Aorta (tissue), 5 donors: ENCODE measurements around the gene CDS2. TPM values are rescaled to one million over a fixed set of nuclear protein-coding genes. Genes with fewer than 3 reads are reported as not detected.

Experiments
- ATAC-seq: fragments of 200-7000 bp; cut with Tn5 transposase; one replicate; pipeline ENCODE4 v1.9.1; 2022; ENCODE audit warnings: moderate library complexity; ENCODE audit not compliant: low FRiP score
- DNase-seq, 2 donors: peaks; one replicate each; pipeline ENCODE4 v3.0.0-alpha.2; 2020
- H3K27ac ChIP-seq, 2 donors: one replicate each; pipeline ENCODE4 v1.5.1; 2013; ENCODE audit warnings: low read length in 2 of 2, mild to moderate bottlenecking in 2 of 2, moderate library complexity in 2 of 2, control low read depth in 1 of 2, inconsistent platforms in 1 of 2, low read depth in 1 of 2
- H3K27me3 ChIP-seq, 2 donors: one replicate each; pipeline ENCODE4 v1.6.1; 2013; ENCODE audit warnings: control low read depth in 1 of 2, low read length in 1 of 2, mild to moderate bottlenecking in 1 of 2, moderate library complexity in 1 of 2; ENCODE audit not compliant: insufficient read depth in 2 of 2, control insufficient read depth in 1 of 2
- H3K36me3 ChIP-seq, 2 donors: one replicate each; pipeline ENCODE4 v1.6.1; 2013; ENCODE audit warnings: control low read depth in 1 of 2, low read length in 1 of 2, mild to moderate bottlenecking in 1 of 2; ENCODE audit not compliant: insufficient read depth in 2 of 2, control insufficient read depth in 1 of 2
- H3K4me1 ChIP-seq, 2 donors: one replicate each; pipeline ENCODE4 v1.6.1; 2013; ENCODE audit warnings: low read length in 2 of 2, control low read depth in 1 of 2, mild to moderate bottlenecking in 1 of 2, moderate library complexity in 1 of 2; ENCODE audit not compliant: insufficient read depth in 2 of 2, control insufficient read depth in 1 of 2
- H3K4me3 ChIP-seq, 2 donors: one replicate each; pipeline ENCODE4 v1.5.1; 2013; ENCODE audit warnings: low read length in 2 of 2, control low read depth in 1 of 2, mild to moderate bottlenecking in 1 of 2
- H3K9me3 ChIP-seq: one replicate; pipeline ENCODE4 v1.6.1; 2013; ENCODE audit warnings: mild to moderate bottlenecking, low read length; ENCODE audit not compliant: control insufficient read depth
- WGBS, 2 donors: extraction: QIAGEN DNeasy Blood & Tissue Kit; methylation state at CpG; one replicate each; pipeline ENCODE4 v1.1.7; 2013; 5-methylcytosine and 5-hydroxymethylcytosine counted together
- intact Hi-C, 2 donors: fragments of 100-400 bp; cut with DNase I; formaldehyde crosslinking; loops; one replicate each; pipeline versions ENCODE4 v1.14.2 to v1.15.0; 2022
- polyA plus RNA-seq, 2 donors: library from polyadenylated mRNA; stranded (reverse); fragments of 200-250 nt; gene quantifications; one replicate each; pipeline ENCODE4 v1.2.3, GENCODE V29; 2013
- total RNA-seq, 2 donors: library from RNA; stranded (reverse); fragmentation: NEBNext Ultra II Directional; extraction: Animal tissue kit (Norgen Biotek cat#: 25700); gene quantifications; one replicate each; pipeline ENCODE4 v1.2.1, GENCODE V29; 2021
- donor health status: healthy with polysubstance abuse.
- donor health status: Bipolar disorder and iron deficiency.
- donor health status: DM: no; HTN: no; CAD: no.
- donor health status: DM: no; HTN: no; CAD: no.
- donor health status: DM: yes; HTN: yes; CAD: no.

CDS2 gene
- total and polyA plus RNA-seq, 4 donors: 13.9 to 135 (median 50.0) TPM

DNA sequence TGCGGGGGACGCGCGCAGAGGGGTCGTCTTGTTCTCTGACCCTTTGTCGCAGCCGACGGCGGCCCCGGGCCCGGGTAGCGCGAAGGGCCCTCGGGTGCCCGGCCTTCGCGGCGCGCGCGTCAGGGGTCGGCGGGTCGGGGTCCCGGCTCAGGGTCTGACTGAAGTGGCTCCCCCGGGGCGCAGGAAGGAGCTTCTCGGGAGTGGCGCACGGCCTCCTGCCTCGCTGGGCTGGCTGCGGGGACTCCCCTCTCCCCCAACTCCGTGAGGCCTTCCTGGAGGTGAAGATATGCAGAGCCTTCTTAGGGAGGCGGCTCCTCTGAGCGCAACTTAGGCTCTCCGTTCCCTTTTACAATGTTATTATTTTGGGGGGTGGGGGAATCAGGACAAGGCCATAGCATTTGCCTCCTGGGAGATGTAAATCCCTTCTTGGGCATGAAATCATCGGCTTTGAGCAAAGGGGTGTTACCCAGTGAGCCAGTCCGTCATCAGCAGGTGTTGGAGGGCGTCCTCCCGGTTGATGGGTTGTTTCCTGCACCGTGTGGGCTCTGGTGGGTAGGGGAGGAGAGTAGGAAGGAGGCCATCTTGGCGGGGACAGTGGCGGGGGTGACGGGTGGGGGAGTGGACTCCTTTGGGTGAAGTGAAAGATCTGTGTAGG is 523 bp downstream of the CDS2 start:
- ATAC-seq (peak; percentile 31), DNase-seq (peak; percentile 80 to 86)
- Histone ChIP-seq H3K4me3 (peak overlapping the region; percentile 23 to 79), H3K27me3 (no peaks in the 10 kb centered on the region), H3K27ac (peak overlapping the region; percentile 83 to 92), H3K36me3 (no peaks in the 10 kb centered on the region), H3K4me1 (no peaks in the 10 kb centered on the region), H3K9me3 (no peaks in the 10 kb centered on the region)
- 0% methylated on average over 32 to 44 of the region's 44 CpGs for WGBS, 2 donors
- intact Hi-C loops: loop anchor here in 1 of 2 donors (5.0 kb wide), 1 partner anchor 65 kb away; no protein-coding TSS in a partner anchor

DNA sequence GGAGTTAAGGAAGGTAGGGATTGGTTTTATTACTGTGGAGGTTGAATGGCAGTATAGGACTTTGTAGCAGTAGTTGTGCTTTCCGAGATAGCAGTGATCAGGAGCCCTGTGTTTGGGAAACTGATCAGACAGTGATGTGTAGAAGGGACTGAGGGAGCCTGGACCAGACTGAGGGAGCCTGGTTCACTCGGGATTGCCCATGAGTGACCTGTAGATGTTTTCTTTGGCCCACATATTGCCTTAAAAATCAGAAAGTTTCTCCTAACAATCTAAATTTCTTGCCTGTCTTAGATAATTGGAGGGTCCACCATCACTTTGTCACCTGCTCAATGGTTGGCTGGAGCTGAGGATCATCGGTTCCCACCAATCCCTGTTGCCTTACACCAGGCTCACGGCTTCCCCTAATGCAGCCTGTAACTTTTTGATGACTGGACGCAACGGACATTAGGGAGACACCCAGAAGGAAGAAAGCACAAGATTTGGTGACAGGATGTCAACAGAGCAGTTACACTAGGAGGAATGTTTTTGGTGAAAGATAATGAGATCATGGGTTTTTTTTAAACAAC is 1.1 kb downstream of the CDS2 start:
- no peaks in the 10 kb centered on the region for H3K9me3 ChIP-seq
- H3K4me3 ChIP-seq: peak overlapping the region; percentile 23 to 79
- 2 to 3% methylated on average over 6 of the region's 6 CpGs for WGBS, 2 donors
- DNase-seq (no peak), ATAC-seq (no peak)
- peak overlapping the region; percentile 83 to 92 for H3K27ac ChIP-seq
- H3K27me3 ChIP-seq: no peaks in the 10 kb centered on the region
- intact Hi-C loops: loop anchor here in 1 of 2 donors (5.0 kb wide), 1 partner anchor 64 kb away; no protein-coding TSS in a partner anchor
- H3K4me1 ChIP-seq: no peaks in the 10 kb centered on the region
- no peaks in the 10 kb centered on the region for H3K36me3 ChIP-seq

DNA sequence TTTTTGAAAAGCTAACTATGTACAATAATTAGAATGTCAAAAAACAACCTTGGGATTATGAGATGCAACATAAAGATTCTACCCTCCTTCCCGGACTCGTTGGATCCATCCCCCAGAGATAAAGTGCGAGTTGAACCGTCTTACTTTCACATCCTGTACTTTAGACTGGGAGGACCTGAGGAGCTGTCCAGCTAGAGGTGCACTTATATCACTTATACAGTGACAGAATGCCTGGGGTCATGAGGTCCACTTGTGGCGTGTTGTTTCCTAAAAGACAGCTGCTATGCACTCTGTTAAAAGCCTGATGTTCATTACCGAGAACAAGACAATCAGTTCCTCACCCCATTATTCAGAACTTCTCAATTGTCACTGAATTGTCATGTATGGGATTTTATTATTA is 2.1 kb downstream of the CDS2 start:
- 34 to 39% methylated on average over 6 of the region's 6 CpGs for WGBS, 2 donors

DNA sequence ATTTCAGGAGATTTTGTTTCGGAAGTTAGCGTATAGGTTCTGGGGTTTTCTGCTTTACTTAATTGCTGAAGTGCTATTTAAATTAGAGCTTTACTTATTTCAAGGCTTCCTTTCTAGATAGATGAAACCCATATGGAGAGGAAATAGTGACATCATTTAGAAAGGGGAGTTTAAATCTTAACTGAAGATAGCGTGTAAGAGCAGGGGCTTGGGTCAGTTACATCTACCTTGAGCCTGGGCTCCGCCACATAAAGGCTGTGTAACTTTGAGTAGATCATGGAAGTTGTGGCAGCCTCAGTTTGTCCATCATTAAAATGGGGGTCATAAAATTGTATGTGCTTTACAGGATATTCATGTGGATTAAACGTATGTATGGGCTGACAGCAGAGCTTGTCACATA is 4.7 kb downstream of the CDS2 start:
- ATAC-seq (no peak), DNase-seq (no peak)
- WGBS, 2 donors: 29 to 35% methylated on average over 5 of the region's 5 CpGs
- H3K4me3 ChIP-seq: peak overlapping the region in 1 of 2 donors; percentile 36
- H3K9me3 ChIP-seq: no peaks in the 10 kb centered on the region
- H3K4me1 ChIP-seq: peaks cover 0 to 4% of the 10 kb centered on the region in 2 donors
- no peaks in the 10 kb centered on the region for H3K36me3 ChIP-seq
- H3K27ac ChIP-seq: peak overlapping the region; percentile 42 to 86
- intact Hi-C loops: loop anchor here in 1 of 2 donors (5.0 kb wide), 1 partner anchor 41 kb away; no protein-coding TSS in a partner anchor
- no peaks in the 10 kb centered on the region for H3K27me3 ChIP-seq

More for the DNA sequence above, 2.1 kb downstream of the CDS2 start:
- no peaks in the 10 kb centered on the region for H3K9me3 ChIP-seq
- intact Hi-C loops: loop anchor here in 1 of 2 donors (5.0 kb wide), 1 partner anchor 63 kb away; no protein-coding TSS in a partner anchor
- H3K27ac ChIP-seq: peak overlapping the region; percentile 1 to 38
- no peak for ATAC-seq
- no peaks in the 10 kb centered on the region for H3K27me3 ChIP-seq
- H3K4me1 ChIP-seq: no peaks in the 10 kb centered on the region
- no peaks in the 10 kb centered on the region for H3K36me3 ChIP-seq
- DNase-seq: no peak
- peak overlapping the region; percentile 23 to 79 for H3K4me3 ChIP-seq

DNA sequence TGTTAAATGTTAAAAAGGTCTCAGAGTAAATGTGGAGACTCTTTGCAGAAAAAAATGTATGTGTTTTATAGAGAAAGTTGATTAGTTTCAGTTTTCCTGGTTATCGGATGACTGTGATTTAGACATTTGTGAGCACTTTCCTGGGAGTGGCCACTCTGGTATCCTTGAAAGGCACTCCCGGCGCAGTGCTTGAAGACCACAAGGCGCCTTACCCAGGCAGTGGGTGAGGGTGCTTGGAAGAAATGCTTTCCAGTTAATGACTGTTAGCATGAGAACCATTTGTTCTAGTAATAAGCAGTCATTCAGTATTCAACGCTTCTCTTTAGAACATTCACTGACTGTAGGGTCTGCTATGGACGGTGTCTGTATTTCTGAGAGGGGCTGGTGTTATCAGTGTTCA is 7.2 kb downstream of the CDS2 start:
- 94 to 95% methylated on average over 6 of the region's 6 CpGs for WGBS, 2 donors
- Histone ChIP-seq H3K36me3 (no peaks in the 10 kb centered on the region), H3K4me3 (no peak overlapping the region), H3K27me3 (no peaks in the 10 kb centered on the region), H3K9me3 (no peaks in the 10 kb centered on the region), H3K27ac (peak overlapping the region in 1 of 2 donors; percentile 8), H3K4me1 (peaks cover 0 to 7% of the 10 kb centered on the region in 2 donors)
- intact Hi-C loops: loop anchor here in 1 of 2 donors (5.0 kb wide), 1 partner anchor 38 kb away; no protein-coding TSS in a partner anchor
- DNase-seq: no peak
- no peak for ATAC-seq

DNA sequence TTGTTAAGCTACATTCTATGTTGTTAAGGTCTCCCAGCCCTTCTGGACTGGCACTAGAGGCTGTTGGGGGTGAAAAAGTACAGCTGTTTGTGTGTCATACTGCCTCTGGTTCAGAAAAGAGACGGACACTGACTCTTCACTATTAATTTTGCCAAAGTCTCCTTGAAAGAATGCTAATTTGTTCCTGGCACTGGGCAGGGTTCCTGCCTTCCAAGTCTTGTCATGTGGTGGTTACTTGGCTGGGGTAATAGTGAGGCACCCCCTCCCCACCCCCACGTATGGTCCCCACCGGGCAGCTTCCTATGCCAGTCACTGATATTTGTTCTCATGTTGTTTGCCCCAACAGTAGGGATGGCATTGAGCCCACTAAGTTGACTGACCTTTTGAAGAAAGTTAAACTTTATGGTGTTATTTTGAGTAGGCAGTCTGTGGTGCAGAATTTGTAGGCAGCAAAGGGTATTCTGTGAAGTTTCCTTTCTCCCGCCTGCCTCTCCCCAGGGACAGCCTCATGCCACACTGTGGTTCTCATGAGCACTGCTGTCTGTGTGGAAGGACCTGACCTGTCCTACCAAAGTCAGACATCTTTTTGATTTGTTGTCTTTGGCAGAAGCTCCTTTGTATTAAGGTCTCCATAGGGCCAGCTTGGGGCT is 8.7 kb downstream of the CDS2 start:
- no peak overlapping the region for H3K4me3 ChIP-seq
- DNase-seq (no peak), ATAC-seq (peak; percentile 65)
- no peaks in the 10 kb centered on the region for H3K27me3 ChIP-seq
- H3K27ac ChIP-seq: peak overlapping the region; percentile 52 to 69
- 7 to 8% methylated on average over 4 of the region's 4 CpGs for WGBS, 2 donors
- H3K36me3 ChIP-seq: no peaks in the 10 kb centered on the region
- no peaks in the 10 kb centered on the region for H3K9me3 ChIP-seq
- intact Hi-C loops: loop anchor here in 1 of 2 donors (5.0 kb wide), 1 partner anchor 37 kb away; no protein-coding TSS in a partner anchor
- H3K4me1 ChIP-seq: peaks cover 0 to 7% of the 10 kb centered on the region in 2 donors

DNA sequence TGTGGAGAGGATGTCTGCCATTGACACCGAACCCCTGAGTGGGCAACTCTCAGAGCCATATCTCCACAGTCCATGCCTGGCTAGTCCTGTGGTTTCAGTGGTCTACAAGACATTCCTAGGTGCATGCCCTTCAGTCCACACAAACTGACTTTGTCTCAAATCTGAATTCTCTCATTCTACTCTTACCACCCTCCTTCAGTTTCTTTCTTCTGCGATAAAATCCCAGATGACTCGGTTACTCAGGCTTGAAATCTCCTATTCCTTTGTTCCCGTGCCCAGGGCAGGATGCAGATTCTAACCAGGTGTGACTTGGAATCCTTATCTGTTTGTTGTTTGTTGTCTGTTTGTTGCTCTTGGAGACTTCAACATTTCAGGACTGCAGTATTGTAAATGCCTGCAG is 9.3 kb downstream of the CDS2 start:
- no peaks in the 10 kb centered on the region for H3K27me3 ChIP-seq
- 45 to 49% methylated on average over 4 of the region's 4 CpGs for WGBS, 2 donors
- intact Hi-C loops: loop anchor here in 1 of 2 donors (5.0 kb wide), 1 partner anchor 36 kb away; no protein-coding TSS in a partner anchor
- no peaks in the 10 kb centered on the region for H3K36me3 ChIP-seq
- no peak overlapping the region for H3K4me3 ChIP-seq
- DNase-seq (no peak), ATAC-seq (no peak)
- peak overlapping the region; percentile 52 to 69 for H3K27ac ChIP-seq
- no peaks in the 10 kb centered on the region for H3K9me3 ChIP-seq
- H3K4me1 ChIP-seq: peaks cover under 1 to 11% of the 10 kb centered on the region in 2 donors

DNA sequence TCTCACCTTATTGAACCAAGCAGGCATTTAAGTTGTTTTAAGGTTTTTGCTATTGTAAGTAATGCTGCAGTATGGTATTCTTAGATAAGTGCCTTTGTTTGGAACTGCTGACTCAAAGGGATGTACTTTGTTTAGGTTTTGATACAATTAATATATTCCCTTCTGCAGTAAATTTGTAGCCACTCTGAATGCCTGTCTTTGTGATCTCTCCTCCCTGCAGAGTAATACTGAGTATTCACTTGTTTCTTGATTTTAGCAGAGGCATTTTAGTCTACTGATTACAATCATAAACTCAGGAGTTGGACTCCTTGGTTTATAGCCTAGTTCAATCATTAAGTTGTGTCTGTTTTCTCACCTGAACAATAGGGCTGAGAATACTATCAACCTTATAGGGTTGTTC is 13.4 kb downstream of the CDS2 start:
- no peak overlapping the region for H3K27ac ChIP-seq
- DNase-seq: no peak
- peaks cover 7 to 23% of the 10 kb centered on the region in 2 donors for H3K4me1 ChIP-seq
- no peak for ATAC-seq
- no peaks in the 10 kb centered on the region for H3K9me3 ChIP-seq
- peaks cover 0 to 2% of the 10 kb centered on the region in 2 donors for H3K36me3 ChIP-seq
- no peaks in the 10 kb centered on the region for H3K27me3 ChIP-seq
- intact Hi-C loops: no loop called here
- H3K4me3 ChIP-seq: no peak overlapping the region
